ENCODE data around the gene RPRM.

The RPRM gene

DNA sequence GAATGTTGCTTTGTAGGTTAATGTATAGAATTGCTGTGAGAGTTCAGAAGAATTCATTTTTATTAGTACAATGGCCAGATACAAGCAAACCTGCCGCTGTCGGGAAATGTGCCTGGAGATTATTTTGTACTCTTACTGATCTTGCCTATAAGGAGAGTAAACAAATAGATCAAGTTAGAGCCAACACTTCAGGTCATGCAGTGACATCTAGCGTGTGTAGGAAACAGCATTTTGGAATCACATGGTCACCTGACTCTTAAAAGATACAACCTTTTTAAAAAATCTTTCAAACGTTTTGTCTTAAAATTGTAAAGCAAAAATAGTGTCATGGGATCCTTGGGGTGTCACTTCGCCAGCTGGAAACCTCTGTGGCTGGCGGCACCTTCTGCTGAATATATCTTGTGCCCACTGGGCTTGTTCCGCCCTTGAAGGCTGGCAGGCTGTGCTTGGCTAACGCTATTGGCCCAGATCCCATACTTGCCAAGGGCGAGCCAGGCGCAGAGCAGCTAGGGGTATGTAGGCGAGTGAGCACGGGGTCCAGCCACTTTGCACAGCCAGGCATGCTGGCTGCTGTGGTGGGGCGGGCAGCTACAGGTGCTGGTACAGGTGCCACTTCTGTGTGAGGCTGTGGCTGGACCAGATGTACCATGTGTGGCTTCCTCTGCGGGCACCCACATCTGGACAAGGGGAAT lies 19.5 kb upstream of the RPRM start:
- no peak overlapping the region for H3K4me3 ChIP-seq (ENCODE audit: low read depth, low read length)
- TF ChIP-seq, protein P1, sequence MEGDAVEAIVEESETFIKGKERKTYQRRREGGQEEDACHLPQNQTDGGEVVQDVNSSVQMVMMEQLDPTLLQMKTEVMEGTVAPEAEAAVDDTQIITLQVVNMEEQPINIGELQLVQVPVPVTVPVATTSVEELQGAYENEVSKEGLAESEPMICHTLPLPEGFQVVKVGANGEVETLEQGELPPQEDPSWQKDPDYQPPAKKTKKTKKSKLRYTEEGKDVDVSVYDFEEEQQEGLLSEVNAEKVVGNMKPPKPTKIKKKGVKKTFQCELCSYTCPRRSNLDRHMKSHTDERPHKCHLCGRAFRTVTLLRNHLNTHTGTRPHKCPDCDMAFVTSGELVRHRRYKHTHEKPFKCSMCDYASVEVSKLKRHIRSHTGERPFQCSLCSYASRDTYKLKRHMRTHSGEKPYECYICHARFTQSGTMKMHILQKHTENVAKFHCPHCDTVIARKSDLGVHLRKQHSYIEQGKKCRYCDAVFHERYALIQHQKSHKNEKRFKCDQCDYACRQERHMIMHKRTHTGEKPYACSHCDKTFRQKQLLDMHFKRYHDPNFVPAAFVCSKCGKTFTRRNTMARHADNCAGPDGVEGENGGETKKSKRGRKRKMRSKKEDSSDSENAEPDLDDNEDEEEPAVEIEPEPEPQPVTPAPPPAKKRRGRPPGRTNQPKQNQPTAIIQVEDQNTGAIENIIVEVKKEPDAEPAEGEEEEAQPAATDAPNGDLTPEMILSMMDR (IDR thresholded peaks at IDR 0.05; ENCODE audit: low read depth, low read length): no peak

DNA sequence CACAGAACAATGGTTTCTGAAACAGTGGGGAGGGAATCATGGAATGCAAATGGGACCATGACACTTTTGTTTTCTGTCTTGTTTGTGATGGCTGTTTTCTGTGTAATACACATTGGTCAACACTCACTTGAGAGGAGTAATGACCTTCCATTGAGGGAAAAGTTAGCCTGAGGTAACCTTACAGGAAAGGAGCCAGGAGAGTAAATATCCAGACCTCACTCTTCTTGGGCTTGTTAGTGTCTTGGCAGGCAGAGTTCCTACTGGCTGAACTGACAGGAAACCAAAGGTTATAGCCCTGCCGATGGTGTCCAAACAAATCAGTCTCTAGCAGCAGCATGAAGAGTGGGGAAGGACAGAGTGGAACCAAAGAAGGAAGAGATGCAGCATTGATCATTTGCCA lies 17.2 kb upstream of the RPRM start:
- no peak overlapping the region for H3K4me3 ChIP-seq (ENCODE audit: low read depth, low read length)
- TF ChIP-seq, protein P1 (IDR thresholded peaks at IDR 0.05; ENCODE audit: low read depth, low read length): no peak

DNA sequence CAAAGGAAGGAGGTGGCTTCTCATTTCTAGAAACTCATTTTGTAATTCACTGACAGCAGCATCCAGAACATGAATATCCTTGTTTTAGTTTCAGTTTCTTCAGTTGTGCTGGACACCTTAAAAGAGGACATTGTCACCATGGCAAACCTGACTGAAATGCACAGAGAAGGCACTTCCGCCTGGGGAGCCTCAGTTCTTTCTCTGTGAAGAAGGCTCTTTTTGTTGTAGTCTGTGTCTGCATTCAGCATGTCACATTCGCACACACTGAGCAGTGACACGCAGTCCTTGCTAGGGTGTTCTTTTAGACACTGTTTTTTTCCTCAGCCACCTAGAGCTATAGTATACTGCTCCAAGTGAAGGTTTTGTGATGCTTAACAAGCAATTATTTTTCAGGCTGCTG lies 9.5 kb upstream of the RPRM start:
- TF ChIP-seq, protein P1 (IDR thresholded peaks at IDR 0.05; ENCODE audit: low read depth, low read length): no peak
- no peak overlapping the region for H3K4me3 ChIP-seq (ENCODE audit: low read depth, low read length)

DNA sequence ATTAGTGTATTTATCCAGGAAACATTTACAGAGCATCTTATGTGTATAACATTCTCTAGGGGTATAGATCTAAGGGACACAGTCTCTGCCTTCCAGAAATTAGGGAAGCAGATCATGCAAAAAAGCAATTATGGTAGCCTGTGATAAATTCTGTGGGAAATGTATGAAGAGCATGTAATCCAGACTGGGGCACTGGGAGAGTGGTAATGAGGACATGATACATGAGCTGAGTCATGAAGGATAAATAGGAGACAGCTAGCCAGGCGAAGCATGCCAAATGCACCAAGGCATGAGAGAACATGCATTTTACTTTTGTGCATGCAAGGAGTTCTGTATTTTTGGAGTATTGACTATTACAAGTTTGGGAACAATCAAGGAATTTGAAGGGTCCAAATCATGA lies 8.9 kb upstream of the RPRM start:
- TF ChIP-seq, protein P1 (IDR thresholded peaks at IDR 0.05; ENCODE audit: low read depth, low read length): no peak
- H3K4me3 ChIP-seq (ENCODE audit: low read depth, low read length): no peak overlapping the region

DNA sequence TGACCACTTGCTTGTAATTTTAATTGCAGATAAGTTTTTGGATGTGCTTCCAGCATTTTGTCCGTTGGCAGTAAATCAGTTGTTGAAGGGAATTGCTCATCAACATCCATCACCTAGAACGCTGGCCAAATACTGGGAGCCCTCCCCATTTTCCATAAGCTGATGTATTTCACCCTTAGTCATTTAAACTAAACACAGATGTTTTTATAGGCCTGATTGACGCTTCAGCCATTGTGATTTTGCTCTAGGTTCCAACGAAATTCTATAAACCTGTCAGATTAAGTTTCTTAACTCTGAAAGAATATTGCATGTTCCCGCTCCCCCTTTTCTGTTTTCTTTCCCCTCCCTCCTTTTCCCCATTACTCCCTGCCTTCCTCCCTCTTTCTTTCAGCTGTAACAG lies 1.0 kb upstream of the RPRM start:
- TF ChIP-seq, protein P1 (IDR thresholded peaks at IDR 0.05; ENCODE audit: low read depth, low read length): no peak
- no peak overlapping the region for H3K4me3 ChIP-seq (ENCODE audit: low read depth, low read length)

DNA sequence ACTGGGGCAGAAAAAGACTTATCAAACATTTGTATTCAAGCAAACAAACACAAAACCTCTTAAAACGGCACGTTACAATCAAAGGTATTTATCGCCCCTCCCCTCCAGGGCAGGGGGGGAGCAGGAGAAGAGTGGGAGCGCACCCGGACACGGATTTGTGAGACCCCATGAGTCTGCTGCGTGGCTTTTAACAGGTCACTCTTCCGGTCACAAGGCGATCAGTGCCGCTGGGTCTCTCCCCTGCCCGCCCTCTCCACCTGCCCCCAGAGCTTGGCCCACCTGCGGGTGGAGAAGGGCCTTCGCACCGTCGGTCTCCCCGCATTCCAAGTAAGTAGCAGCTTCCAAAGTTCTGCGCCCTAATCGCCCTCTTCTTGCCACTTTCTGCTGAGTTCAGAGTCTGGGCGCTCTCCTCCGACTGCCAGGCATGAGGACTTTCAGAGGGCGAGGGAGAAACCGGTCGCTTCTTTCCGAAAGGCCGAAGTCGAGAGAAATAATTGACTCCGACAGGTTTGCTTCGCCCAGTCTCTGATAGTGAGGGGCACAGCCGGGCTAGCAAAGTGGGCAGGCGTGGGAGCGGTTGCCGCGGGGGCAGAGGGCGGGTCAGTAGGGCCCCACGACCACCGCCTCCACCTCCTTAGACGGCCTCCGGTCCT lies 800 bp downstream of the RPRM start:
- H3K4me3 ChIP-seq (ENCODE audit: low read depth, low read length): peak overlapping the region; percentile 51; the same call in 1 of the 2 replicates
- TF ChIP-seq, protein P1 (IDR thresholded peaks at IDR 0.05; ENCODE audit: low read depth, low read length): no peak
